ENCODE measurements around the gene PRG3. TPM values are rescaled to one million over a fixed set of nuclear protein-coding genes. Genes with fewer than 3 reads are reported as not detected.
A peak's percentile ranks its signal among the peaks of the same experiment; 100 is the strongest.

The PRG3 gene
- total RNA-seq, 4 donors from 2014 or later = not detected

GRCh38 chr11:57336111-57336666 is 44.8 kb downstream of the PRG3 start:
- intact Hi-C loops (cut with DNase I) = no loop called here
- no peaks in the 10 kb centered on the region for H3K9me3 ChIP-seq
- H3K27me3 ChIP-seq = no peaks in the 10 kb centered on the region
- peak overlapping the region; percentile 85 to 96 (median 92) for H3K27ac ChIP-seq (replicated peaks in 1 of 4)
- peaks cover 17 to 34% (median 31%) of the 10 kb centered on the region in 4 donors for H3K4me1 ChIP-seq
- H3K36me3 ChIP-seq = peaks cover 20 to 32% (median 27%) of the 10 kb centered on the region in 4 donors
- WGBS = 25% methylated on average over 12 of the region's 12 CpGs
- no peak for TF ChIP-seq CTCF (IDR thresholded peaks at IDR 0.05)
- no peak for TF ChIP-seq POLR2A (IDR thresholded peaks at IDR 0.05; ENCODE audit: low read depth)
- TF ChIP-seq POLR2AphosphoS5 (IDR thresholded peaks at IDR 0.05) = no peak
- no peak for TF ChIP-seq EP300 (IDR thresholded peaks at IDR 0.05)
- DNase-seq (ENCODE audit: extremely low spot score) = no peak
- peak overlapping the region; percentile 81 to 97 (median 90) for H3K4me3 ChIP-seq

- Histone ChIP-seq H3K36me3 (peaks cover 27 to 39% (median 33%) of the 10 kb centered on the region in 4 donors), H3K9me3 (no peaks in the 10 kb centered on the region), H3K27me3 (no peaks in the 10 kb centered on the region), H3K4me3 (peak within 1 kb of the TSS; percentile 81 to 97 (median 90)), H3K27ac (replicated peaks in 1 of 4) (peak within 1 kb of the TSS; percentile 85 to 96 (median 92)), H3K4me1 (peaks cover 17 to 34% (median 31%) of the 10 kb centered on the region in 4 donors)
- intact Hi-C loops (cut with DNase I) = no loop called here
- peak in 1 of 3 experiments; percentile 11 for TF ChIP-seq CTCF (IDR thresholded peaks at IDR 0.05)
- peak; percentile 78 to 79 for TF ChIP-seq POLR2AphosphoS5 (IDR thresholded peaks at IDR 0.05)
- no peak for TF ChIP-seq EP300 (IDR thresholded peaks at IDR 0.05)
- no peak for TF ChIP-seq POLR2A (IDR thresholded peaks at IDR 0.05; ENCODE audit: low read depth)
- 0% methylated on average over 1 of the region's 69 CpGs for WGBS
- DNase-seq (ENCODE audit: extremely low spot score) = no peak
These were observed 45.4 kb downstream of the PRG3 start, which contains the start of gene SSRP1 for GRCh38 chr11:57335343-57336110. TSS of gene SSRP1 (minus strand) at chr11:57335892. CDS start at chr11:57335121, 771 bp downstream.

- Histone ChIP-seq H3K27me3 (no peaks in the 10 kb centered on the region), H3K27ac (replicated peaks in 1 of 4) (peak overlapping the region; percentile 85 to 96 (median 92)), H3K9me3 (no peaks in the 10 kb centered on the region), H3K4me3 (peak overlapping the region; percentile 81 to 97 (median 90)), H3K4me1 (peaks cover 17 to 31% (median 26%) of the 10 kb centered on the region in 4 donors), H3K36me3 (peaks cover 32 to 45% (median 39%) of the 10 kb centered on the region in 4 donors)
- TF ChIP-seq CTCF (IDR thresholded peaks at IDR 0.05) (no peak), POLR2A (IDR thresholded peaks at IDR 0.05; ENCODE audit: low read depth) (no peak), EP300 (IDR thresholded peaks at IDR 0.05) (no peak), POLR2AphosphoS5 (IDR thresholded peaks at IDR 0.05) (no peak)
- intact Hi-C loops (cut with DNase I) = no loop called here
- no peak for DNase-seq (ENCODE audit: extremely low spot score)
- WGBS = 1% methylated on average over 5 of the region's 7 CpGs
These were observed 46.0 kb downstream of the PRG3 start for GRCh38 chr11:57335023-57335342.

GRCh38 chr11:57332694-57333440 is 48.1 kb downstream of the PRG3 start:
- DNase-seq (ENCODE audit: extremely low spot score) = no peak
- Histone ChIP-seq H3K4me1 (peaks cover 17 to 27% (median 22%) of the 10 kb centered on the region in 4 donors), H3K27me3 (no peaks in the 10 kb centered on the region), H3K4me3 (no peak overlapping the region), H3K27ac (replicated peaks in 1 of 4) (no peak overlapping the region), H3K9me3 (no peaks in the 10 kb centered on the region), H3K36me3 (peaks cover 52 to 66% (median 59%) of the 10 kb centered on the region in 4 donors)
- WGBS = 82% methylated on average over 11 of the region's 11 CpGs
- intact Hi-C loops (cut with DNase I) = no loop called here
- TF ChIP-seq POLR2A (IDR thresholded peaks at IDR 0.05; ENCODE audit: low read depth) = no peak
- no peak for TF ChIP-seq POLR2AphosphoS5 (IDR thresholded peaks at IDR 0.05)
- TF ChIP-seq CTCF (IDR thresholded peaks at IDR 0.05) = no peak
- TF ChIP-seq EP300 (IDR thresholded peaks at IDR 0.05) = no peak

Data from esophagus muscularis mucosa (tissue), 4 donors.